Putamen (tissue), 1 donor: ENCODE data around the gene STX11.

ENCODE experiments used
- DNase-seq: peaks from one replicate; pipeline ENCODE4 v3.0.0-alpha.2; 2016; ENCODE audit warnings: low spot score

The STX11 gene

GRCh38 chr6:144215932-144216667, 65.8 kb downstream of the STX11 start:
- peak; percentile 96 for DNase-seq

DNA sequence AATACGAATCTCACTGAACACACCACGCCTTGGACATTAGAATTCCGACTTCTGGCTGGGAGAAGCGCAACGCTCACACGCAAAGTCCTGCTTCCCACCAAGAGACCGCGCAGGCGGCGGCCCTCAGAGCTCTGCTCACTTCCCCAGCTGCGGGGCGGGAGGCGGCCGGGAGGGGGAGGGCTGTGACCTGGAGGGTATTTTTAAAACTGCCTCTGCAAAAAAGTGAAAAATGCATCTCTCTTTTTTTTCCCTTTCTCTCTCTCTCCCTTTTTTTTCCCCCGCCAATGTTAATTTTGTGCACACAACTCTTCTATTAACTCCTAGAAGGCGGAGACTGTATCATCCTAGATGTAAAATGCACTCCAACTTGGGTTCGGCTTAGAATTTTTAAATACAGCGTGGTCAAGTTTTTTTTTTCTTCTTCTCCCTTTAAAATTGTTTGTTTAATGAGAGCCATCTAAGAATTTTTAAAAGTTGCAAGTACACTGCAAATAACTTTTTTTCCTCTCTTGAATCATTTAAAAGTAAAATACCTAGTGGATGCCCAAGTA, 66.4 kb downstream of the STX11 start:
- DNase-seq: no peak

- no peak for DNase-seq
Observed at GRCh38 chr6:144217264-144217663, 66.9 kb downstream of the STX11 start.

GRCh38 chr6:144217797-144218196, 67.5 kb downstream of the STX11 start:
- no peak for DNase-seq

- DNase-seq: peak; percentile 44
Observed at GRCh38 chr6:144219056-144219685, 68.9 kb downstream of the STX11 start.

DNA sequence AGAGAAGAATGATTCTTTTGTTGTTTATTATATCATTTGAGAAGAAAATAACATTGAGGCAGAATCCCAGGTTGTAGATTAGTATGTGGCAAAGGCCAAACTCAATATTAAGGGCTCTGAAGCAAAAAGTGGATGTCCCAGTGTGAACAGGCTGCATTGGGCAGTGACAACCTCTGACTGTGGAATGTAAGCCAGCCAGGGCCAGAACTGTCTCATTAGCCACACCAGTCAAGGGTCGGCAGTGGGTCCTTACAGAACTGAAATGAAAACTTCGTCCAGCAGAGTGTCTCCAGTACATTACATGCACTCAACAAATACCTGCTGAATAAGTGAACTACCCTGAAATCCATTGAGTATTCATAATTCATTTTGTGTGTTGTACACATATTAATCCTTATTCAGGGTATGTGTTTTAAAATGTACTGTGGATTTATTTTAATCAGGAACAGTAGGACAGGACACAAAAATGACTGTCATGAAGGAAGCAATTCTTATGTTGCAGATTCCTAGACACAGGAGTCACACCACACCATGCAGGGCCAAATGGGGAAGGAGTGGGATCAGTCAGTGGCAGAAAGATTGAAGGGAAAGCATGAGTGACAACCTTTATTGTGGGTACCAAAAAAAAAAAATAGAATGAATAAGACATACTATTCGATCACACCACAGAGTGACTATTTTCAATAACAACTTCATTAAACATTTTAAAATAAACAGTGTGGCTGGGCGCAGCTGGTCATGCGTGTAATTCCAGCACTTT, 69.9 kb downstream of the STX11 start:
- DNase-seq: no peak

DNA sequence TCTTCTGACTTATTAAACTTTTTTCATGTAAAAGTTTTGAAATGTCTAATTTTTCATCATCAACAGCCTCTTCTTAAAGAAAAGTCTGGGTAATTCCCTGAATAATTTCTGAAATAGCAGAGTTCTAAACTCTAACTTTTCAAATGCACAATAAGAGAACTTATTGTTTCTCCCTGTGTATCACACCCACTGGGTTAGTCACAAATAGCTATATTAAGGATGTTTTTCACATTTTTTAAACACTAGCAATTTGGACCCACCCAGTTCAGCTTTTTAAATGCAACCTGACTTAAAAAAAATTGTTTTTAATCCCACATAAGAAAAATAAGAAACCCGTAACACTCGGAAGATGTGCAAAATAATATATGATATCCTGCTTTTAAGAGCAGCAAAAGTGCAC, 73.4 kb downstream of the STX11 start:
- no peak for DNase-seq

DNA sequence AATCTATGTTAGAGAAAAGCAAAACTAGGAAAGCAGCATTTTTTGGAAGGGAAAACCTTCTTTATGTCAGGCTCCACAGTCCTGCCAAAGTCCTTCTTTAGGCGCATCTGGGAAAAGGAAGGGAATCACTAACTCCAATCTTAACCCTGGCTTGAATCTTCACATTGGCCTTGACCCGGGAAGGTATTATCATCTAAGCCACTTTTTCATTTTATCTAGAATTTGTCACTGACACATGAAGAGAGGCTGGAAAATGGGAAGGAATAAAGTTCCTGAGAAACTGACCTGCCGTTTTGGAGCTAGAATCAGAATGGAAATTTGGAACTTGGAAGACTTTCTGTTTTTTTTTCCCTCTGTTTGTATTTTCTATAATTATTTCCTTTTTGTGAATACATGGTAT, 81.4 kb downstream of the STX11 start:
- DNase-seq: no peak

- DNase-seq: no peak
Observed at GRCh38 chr6:144232176-144232831, 82.0 kb downstream of the STX11 start.

DNA sequence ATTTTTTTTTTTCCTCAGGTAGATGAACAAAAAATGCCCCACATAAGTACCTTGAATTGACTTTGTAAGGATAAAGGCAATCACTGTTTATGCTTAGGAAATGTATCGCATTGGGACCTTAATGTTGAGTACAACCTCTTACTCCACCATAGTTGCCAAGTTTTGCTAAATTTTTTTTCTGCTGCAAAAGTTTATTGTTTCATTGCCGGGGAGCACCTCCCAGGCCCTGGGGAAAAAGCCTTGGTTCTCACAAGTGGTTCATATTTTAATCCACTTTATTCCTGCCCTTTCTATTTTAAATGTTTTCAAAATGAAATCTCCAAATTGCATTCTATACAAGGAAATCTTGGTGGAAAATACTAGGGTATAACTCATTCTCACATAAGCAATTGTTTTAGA, 82.5 kb downstream of the STX11 start:
- no peak for DNase-seq

- no peak for DNase-seq
Observed at GRCh38 chr6:144234399-144234798, 84.1 kb downstream of the STX11 start.

- DNase-seq: no peak
Observed at GRCh38 chr6:144234935-144235334, 84.6 kb downstream of the STX11 start.
